Retina (tissue), 1 donor: ENCODE data around the gene TECPR2.
"Not testable (repeated sequence)": the region's sequence is repeated elsewhere in the genome, so short reads cannot be mapped to it uniquely, and the experiment has no call there.

Experiments
- DNase-seq: peaks from one replicate; pipeline ENCODE4 v3.0.0-alpha.2; 2016

Gene TECPR2

GRCh38 chr14:102512793-102513300 lies 150.1 kb downstream of the TECPR2 start:
- DNase-seq: no peak

DNA sequence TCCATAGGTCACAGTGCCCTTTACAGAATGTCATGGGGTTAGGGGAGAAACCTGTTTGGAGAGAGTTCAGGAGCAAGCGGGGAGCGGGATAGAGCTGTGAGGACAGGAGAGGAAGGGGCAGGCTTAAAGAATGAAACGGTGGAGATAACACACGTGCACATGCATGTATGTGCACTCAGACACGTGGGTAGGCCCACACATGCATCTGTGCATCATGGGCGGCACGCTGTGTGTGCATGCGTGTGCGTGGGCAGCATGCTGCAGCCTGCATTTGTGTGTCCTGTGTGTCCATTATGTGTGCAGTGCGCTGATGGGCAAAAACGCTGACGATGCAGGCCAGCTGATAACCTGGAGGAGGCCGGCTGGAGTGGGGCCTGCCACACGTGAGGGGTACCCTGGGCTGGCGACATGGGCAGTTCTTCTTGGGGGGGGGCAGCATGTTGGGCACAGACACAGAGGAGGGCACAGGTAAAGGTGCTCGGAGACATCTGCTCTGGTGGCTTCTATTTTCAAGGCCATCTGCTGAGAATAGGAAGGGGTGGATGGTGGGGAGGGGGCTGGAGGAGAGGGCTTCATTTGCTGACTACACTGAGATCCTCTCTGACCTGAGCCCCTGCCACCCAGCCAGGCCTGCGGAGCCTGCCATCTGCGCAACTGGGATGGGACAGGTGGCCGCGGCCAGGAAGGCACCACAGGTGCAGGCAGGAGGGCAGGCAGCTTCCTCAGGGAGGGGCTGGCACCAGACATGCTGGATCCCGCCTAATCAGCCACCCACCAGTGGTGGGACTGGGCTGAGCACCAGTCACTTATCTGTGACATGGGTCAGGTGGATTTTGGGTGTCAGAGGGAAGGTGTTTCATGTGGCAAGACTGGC lies 151.4 kb downstream of the TECPR2 start:
- no peak for DNase-seq

- DNase-seq: no peak
Measured at GRCh38 chr14:102514987-102515733, 152.4 kb downstream of the TECPR2 start.

- DNase-seq: peak; percentile 89
Measured at GRCh38 chr14:102516531-102517391, 154.0 kb downstream of the TECPR2 start.

GRCh38 chr14:102517392-102518062 lies 154.8 kb downstream of the TECPR2 start:
- peak; percentile 70 for DNase-seq

DNA sequence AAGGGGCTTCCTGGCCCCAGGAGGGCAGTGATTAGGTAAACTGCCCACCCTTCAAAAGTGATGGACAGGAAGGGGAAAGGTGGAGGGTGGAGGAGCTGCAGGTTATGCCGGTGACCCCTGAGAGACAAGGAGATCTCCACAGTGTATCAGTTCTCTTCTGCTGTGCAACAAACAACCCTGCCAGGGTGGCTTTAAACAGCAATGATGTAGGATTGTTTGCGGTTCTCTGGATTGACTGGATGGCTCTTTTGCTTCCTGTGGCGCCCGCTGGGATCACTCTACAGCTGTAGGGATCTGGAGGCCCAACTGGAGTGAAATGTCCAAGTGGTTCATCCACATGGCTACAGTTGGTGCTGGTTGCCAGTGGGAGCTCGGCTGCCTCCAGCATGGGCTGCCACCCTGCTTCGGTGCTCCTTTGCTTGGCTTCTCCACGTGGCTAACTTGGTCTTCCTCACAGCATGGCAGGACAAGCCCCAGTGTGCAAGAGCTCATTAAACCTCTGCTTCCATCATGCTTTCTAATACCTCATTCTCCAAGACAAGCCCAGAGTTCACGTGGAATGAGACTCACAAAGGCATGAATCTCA lies 155.4 kb downstream of the TECPR2 start:
- no peak for DNase-seq

- DNase-seq: not testable (repeated sequence)
Measured at GRCh38 chr14:102519709-102520108, 157.0 kb downstream of the TECPR2 start.

DNA sequence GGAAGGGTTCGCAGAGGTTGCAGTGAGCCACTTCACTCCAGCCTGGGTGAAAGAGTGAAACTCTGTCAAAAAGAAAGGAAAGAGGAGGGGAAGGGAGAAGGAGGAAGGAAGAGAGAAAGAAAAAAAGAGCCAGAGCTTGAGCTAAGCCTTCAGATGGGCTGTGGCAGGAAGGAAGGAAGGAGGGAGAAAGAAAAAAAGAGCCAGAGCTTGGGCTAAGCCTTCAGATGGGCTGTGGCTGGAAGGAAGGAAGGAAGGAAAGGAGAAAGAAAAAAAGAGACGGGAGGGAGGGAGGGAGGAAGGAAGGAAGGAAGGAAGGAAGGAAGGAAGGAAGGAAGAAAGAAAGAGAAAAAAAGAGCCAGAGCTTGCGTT lies 160.4 kb downstream of the TECPR2 start:
- no peak for DNase-seq

DNA sequence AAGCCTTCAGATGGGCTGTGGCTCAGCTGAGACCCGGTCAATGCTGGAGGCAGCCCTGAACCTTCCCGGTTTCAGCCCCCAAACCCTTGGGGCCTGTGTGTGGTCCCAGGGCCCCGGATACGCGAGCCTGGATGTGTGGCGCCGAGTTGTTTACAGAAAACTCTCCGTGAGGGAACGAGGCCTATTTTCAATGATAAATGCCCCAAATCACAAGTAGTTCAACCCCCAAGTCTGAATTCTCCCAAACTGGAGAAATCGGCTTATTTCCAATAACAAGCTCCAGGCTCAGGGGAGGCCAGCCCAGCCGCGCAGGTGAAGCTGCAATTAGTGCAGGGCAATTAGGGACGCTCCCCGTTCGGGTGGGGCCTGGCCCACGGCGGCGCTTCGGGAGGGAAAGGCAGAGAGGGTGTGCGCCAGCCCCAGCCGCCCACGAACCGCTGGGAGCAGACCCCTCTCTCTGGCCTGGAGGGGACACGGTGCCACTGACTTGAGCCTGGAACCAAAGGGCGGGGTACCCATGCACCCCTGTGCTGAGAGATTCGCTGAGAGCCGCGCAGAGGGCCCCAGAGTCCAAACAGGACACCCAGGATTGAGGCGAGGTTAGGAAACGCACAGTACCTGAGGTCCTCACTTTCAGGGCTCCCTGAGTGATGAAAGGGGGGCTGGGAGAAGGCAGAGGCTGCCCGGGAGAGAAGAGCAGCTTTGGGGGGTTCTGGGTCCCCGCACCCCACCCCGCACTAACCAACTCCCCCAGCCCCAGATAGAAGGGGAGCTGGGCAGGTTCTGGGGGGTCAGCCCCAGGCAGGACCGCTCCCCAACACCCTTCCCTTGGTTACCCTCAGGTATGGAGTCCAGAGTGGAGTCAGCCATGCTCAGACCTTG lies 161.1 kb downstream of the TECPR2 start:
- no peak for DNase-seq

- DNase-seq: peak; percentile 96
Measured at GRCh38 chr14:102524451-102525218, 161.9 kb downstream of the TECPR2 start.

GRCh38 chr14:102525219-102525928 lies 162.6 kb downstream of the TECPR2 start:
- no peak for DNase-seq

- no peak for DNase-seq
Measured at GRCh38 chr14:102525929-102526497, 163.3 kb downstream of the TECPR2 start.

GRCh38 chr14:102528431-102529170 lies 165.9 kb downstream of the TECPR2 start:
- no peak for DNase-seq

DNA sequence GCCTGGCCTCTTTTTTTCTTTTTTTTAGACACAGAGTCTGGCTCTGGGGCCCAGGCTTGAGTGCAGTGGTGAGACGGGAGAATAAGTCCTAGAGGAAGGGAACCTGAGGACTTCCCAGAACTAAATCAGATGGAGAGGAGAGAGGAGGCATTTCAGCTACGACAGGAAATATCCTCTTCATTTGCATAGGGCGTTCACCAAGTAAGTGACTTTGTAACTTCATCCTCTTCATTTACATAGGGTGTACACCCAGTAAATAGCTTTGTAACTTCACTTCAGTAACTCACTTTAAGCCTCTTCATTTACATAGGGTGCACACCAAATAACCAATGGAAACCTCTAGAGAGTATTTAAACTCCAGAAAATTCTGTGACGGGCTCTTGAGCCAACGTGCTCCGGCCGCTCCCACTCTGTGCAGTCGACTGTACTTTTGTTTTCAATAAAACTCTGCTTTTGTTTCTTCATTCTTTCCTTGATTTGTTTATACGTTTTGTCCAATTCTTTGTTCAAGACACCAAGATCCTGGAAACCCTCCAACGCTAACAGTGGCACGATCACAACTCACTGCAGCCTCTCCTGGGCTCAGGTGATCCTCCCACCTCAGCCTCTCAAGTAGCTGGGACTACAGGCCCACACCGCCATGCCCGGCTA lies 168.2 kb downstream of the TECPR2 start:
- DNase-seq: no peak

DNA sequence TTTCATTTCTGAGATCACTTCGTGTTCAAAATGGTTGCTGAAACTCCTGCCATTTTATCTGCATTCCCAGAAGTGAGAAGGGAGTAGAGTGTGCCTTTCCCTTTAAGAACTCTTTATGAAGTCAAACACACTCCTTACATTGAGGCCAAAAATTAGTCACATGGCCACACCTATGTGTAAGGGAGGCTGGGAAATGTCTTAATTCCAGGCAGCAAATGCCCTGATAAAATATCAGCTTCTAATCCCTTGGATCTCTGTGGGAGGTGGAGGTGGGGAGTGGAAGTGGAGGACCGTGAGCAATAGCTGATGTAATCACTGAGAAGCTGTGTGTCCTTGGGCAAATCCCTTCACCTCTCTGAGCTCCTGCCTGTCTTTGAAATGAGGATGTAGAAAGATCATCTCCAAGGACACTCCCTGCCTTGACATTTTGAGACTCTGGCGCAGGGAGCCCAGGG lies 169.5 kb downstream of the TECPR2 start:
- no peak for DNase-seq

- no peak for DNase-seq
Measured at GRCh38 chr14:102537981-102538601, 175.3 kb downstream of the TECPR2 start.
